NCI-H146 treated with DMSO at 0.1 percent for 48 hours (cell line): ENCODE measurements around the gene GALK2.
"Not testable (repeated sequence)": the region's sequence is repeated elsewhere in the genome, so short reads cannot be mapped to it uniquely, and the experiment has no call there.

Experiments
- DNase-seq: peaks from one replicate; lab custom pipeline; 2025; ENCODE audit not compliant: unreplicated experiment; lab: John Stamatoyannopoulos, UW

The GALK2 gene

DNA sequence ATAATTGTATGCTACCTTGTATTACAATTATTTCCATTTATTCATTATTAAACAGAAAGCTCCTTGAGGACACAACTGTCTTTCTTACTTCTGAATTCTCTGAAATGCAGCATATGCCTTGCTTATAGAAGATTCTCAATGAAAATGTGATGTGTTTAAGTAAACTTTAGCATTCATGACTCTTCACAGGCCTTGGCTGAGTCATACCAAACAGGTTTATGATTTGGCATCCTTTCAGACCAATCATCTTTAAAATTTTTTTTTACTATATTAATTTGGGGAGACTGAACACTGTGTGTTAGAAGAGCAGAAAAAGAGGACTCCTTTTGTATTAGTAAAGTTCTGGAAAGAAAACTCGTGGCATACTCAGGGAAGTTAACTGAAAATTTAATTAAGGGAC, 6.4 kb upstream of the GALK2 start:
- DNase-seq: no peak

GRCh38 chr15:49164865-49165264, 5.2 kb upstream of the GALK2 start:
- DNase-seq: no peak

- no peak for DNase-seq
Observed at GRCh38 chr15:49168016-49168415, 2.0 kb upstream of the GALK2 start.

DNA sequence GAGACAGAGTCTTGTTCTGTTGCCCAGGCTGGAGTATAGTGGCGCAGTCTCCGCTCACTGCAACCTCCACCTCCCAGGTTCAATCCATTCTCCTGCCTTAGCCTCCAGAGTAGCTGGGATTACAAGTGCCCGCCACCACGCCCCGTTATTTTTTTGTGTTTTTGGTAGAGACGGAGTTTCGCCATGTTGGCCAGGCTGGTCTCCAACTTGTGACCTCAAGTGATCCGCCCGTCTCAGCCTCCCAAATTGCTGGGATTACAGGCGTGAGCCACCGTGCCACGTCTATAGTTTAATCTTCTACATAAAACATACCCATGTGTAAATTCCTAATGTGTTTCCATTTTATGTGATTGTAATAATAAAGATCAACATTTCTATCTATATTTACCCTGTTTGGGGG, 1.7 kb downstream of the GALK2 start:
- no peak for DNase-seq

GRCh38 chr15:49174902-49175301, 4.9 kb downstream of the GALK2 start:
- no peak for DNase-seq

GRCh38 chr15:49175582-49176397, 5.7 kb downstream of the GALK2 start:
- DNase-seq: not testable (repeated sequence)

DNA sequence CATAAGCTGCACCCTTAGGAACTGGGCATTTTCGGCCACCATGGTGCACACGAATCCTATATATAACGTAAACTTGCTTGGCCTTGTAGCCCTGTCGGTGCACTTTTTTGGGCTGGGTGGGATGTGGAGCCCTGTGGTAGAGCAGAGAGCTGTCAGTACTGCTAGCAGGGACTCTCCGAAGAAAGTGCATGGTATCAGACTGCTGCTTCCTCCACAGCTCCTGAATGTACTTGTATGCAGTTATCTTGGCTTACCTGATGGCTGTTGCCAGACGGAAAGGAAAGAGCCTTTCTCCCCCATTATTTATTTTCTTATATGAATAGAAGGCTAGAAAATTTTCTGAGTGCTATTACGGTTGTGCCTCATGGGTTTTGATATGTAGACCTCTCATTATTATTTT, 8.4 kb downstream of the GALK2 start:
- no peak for DNase-seq

GRCh38 chr15:49179433-49180190, 9.6 kb downstream of the GALK2 start:
- no peak for DNase-seq

DNA sequence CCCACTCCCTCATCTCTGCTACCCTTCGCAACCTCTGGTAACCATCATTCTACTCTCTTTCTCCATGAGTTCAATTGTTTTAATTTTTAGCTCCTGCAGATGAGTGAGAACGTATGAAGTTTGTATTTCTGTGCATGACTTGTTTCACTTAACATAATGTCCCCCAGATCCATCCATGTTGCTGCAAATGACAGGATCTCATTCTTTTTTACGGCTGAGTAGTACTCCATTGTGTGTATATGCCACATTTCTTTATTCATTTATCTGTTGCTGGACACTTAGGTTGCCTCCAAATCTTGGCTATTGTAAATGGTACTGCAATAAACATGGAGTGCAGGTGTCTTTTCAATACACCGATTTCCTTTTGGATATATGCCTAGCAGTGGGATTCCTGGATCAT, 12.1 kb downstream of the GALK2 start:
- no peak for DNase-seq

DNA sequence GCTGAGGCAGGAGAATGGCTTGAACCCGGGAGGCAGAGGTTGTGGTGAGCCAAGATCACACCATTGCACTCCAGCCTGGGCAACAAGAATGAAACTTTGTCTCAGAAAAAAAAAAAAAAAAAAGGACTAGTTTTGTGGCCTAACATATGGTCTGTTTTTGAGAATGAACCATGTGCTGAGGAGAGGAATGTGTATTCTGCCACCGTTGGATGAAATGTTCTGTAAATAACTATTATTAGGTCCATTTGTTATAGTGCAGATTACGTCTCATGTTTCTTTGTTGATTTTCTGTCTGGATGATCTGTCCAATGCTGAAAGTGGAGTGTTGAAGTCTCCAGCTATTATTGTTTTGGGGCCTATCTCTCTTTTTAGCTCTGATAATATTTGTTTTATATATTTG, 13.7 kb downstream of the GALK2 start:
- not testable (repeated sequence) for DNase-seq

DNA sequence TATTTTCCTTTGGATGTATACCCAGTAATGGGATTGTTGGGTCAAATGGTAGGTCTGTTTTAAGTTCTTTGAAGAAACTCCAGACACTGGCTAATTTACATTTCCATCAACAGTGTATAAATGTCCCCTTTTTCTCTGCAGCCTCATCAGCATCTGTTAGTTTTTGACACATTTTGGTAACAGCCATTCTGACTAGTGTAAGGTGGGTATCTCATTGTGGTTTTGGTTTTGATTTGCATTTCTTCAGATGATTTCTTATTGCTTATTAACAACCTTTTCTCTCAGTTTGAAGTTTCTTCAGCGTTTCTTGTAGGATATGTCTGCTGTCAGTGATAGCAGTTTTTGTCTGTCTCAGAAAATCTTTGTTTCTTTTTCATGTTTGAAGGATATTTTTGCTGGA, 15.4 kb downstream of the GALK2 start:
- no peak for DNase-seq

DNA sequence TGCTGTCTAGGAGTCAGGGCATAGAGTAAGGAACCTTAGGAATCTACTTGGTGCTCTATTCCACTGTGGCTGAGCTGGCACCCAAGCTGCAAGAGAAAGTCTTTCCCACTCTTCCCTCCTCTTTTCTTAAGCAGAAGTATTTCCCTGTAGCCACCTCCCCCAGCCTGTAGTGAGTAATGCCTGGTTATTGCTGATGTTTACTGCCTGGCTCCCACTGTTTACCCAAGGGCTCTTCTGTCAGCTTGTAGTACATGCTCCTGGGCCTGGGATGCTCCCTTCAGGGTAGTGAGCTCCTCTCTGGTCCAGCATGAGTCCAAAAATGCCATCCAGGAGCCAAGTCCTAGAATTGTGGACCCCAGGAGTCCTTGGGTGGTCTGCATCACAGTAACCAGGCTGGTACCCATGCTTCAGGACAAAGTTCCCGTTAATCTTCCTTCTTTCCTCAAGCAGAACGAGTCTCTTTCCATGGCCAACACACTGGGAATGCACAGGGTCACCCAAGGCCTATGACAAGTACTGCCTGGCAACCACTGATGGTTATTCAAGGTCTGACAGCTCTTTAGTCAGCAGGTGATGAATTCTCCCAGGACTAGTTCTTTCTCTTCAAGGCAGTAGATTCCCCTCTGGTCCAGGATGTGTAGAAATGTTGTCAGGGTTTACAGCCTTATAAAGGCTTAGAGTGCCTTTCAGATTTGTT, 17.6 kb downstream of the GALK2 start:
- DNase-seq: no peak

DNA sequence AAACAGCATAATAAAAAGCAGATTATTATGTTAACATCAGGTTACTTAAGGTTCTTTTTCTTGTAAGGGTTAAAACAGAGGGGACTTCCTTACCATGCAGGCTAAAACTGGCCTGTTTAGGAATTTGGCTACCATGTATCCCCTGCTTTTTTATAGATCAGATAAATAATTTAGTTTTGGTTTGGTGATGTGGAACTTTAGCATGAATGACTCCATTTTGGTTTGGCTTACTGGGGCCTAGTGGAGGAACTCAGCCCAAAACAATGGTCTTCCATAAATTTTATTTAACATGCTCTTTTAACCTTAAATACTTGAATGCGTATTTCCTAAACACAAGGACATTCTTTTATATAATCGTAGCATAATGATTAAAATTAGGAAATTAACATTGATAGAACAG, 18.9 kb downstream of the GALK2 start:
- no peak for DNase-seq

GRCh38 chr15:49189631-49190030, 19.6 kb downstream of the GALK2 start:
- no peak for DNase-seq

DNA sequence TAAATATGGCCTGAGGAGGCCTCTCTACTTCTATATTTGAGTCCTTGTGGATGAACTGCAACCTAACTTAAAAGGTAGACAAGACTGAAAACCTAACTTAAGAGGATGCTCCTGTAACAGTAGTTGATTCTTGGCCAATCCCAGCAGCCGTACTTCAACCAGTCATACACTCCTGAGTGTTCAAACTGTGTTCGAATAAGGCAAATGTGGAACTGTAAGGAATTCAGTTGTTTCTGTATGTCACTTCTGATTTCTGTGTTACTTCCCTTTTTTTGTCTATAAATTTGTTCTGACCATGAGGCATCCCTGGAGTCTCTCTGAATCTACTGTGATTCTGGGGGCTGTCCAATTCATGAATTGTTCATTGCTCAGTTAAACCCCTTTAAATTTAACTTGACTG, 20.5 kb downstream of the GALK2 start:
- DNase-seq: no peak

- DNase-seq: no peak
Observed at GRCh38 chr15:49191892-49192291, 21.8 kb downstream of the GALK2 start.

- no peak for DNase-seq
Observed at GRCh38 chr15:49196856-49197255, 26.8 kb downstream of the GALK2 start.

- DNase-seq: no peak
Observed at GRCh38 chr15:49199666-49200065, 29.6 kb downstream of the GALK2 start.

DNA sequence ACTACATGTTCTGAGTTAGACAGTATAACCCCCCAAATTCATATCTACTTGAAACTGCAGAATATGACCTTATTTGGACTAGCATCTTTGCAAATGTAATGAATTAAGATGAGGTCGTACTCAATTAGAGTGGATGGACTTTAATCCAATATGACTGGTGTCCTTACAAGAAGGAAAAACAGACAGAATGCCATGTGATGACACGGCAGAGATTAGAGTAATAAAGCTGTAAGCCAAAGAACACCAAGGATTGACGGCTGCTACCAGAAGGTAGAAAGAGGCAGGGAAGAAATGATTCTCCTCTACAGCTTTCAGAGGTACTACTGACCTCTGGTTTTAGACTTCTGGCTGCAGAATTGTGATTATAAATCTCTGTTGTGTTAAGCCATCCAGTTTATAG, 30.3 kb downstream of the GALK2 start:
- no peak for DNase-seq

DNA sequence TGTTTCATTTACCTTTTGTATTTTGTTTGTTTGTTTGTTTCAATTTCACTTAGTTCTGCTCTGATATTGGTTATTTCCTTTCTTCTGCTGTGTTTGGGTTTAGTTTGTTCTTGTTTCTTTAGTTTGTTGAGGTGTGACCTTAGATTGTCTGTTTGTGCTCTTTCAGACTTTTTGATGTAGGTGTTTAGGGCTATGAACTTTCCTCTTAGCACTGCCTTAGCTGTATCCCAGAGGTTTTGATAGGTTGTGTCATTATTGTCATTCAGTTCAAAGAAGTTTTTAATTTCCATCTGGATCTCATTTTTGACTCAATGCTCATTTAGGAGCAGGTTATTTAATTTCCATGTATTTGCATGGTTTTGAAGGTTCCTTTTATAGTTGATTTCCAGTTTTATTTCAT, 38.1 kb downstream of the GALK2 start:
- DNase-seq: not testable (repeated sequence)

DNA sequence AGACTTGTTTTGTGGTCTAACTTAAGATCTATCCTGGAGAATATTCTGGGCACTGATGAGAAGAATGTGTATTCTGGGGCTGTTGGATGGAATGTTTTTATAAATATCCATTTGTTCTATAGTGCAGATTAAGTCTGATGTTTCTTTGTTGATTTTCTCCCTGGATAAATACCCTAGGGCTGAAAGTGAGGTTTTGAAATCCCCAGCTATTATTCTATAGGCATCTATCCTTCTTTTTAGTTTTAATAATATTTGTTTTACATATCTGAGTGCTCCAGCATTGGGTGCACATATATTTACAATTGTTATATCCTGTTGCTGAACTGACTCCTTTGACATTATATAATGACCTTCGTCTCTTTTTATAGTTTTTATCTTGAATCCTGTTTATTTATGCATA, 42.9 kb downstream of the GALK2 start:
- DNase-seq: no peak
